ENCODE data around the gene PABPN1.

DNA sequence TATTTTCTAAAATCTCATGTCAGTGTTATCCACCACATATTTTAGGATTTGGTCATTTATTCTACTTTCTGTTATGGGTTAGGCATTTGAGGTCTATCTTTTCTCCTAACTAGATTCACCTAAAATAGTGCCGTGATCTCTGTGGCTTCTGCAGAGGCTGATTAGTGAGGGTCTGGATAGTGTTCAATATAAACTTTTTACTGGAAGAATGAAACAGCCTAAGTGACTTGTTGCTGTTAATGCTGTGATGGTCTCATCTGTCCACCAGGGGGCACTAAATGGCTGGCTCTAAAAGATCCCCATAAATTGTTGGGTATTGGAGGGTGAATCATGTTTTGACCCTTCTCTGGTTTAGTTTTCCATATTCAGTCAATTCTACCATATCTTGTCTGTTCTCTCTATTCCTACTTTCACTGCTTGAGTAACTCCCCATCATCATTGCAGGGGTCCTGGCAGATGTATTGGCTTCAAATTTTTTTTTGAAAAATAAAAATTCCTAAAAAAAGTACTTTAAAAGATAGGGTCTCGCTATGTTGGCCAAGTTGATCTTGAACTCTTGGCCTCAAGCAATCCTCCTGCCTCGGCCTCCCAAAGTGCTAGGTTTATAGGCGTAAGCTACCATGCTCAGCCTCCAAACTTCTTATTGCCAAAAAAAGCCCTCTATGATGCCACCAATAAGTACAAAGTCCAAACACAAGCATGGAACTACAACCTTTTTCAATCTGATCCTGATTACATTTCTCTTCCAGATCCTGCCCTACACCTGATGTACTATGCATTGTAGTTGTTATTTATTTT lies 6.9 kb downstream of the PABPN1 start:
- TF ChIP-seq, protein P1, sequence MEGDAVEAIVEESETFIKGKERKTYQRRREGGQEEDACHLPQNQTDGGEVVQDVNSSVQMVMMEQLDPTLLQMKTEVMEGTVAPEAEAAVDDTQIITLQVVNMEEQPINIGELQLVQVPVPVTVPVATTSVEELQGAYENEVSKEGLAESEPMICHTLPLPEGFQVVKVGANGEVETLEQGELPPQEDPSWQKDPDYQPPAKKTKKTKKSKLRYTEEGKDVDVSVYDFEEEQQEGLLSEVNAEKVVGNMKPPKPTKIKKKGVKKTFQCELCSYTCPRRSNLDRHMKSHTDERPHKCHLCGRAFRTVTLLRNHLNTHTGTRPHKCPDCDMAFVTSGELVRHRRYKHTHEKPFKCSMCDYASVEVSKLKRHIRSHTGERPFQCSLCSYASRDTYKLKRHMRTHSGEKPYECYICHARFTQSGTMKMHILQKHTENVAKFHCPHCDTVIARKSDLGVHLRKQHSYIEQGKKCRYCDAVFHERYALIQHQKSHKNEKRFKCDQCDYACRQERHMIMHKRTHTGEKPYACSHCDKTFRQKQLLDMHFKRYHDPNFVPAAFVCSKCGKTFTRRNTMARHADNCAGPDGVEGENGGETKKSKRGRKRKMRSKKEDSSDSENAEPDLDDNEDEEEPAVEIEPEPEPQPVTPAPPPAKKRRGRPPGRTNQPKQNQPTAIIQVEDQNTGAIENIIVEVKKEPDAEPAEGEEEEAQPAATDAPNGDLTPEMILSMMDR (IDR thresholded peaks at IDR 0.05) = peak; percentile 79 to 95 (median 88)
- no peak for TF ChIP-seq POLR2A (IDR thresholded peaks at IDR 0.05)

Measured in heart left ventricle (tissue), 13 donors.